SK-N-MC (cell line): ENCODE data around the gene CADPS.

Experiments used
- EZH2 ChIP-seq: fragments of 200-600 bp; sonication (generic); IDR thresholded peaks from one replicate; pipeline ENCODE4 v1.6.1; 2017; ENCODE audit warnings: antibody characterized with exemption
- FOXP2 ChIP-seq: optimal IDR thresholded peaks from 2 replicates; pipeline ENCODE3; 2011; ENCODE audit warnings: mild to moderate bottlenecking, moderate library complexity; ENCODE audit not compliant: insufficient read depth; ENCODE audit errors: extremely low read length, control extremely low read depth
- POLR2AphosphoS5 ChIP-seq: IDR thresholded peaks from 2 replicates; pipeline ENCODE4 v1.6.1; 2012; ENCODE audit warnings: mild to moderate bottlenecking, low read depth, low read length, borderline replicate concordance

GRCh38 chr3:62592408-62592807, 282.8 kb downstream of the CADPS start:
- TF ChIP-seq POLR2AphosphoS5 (no peak), EZH2 (no peak), FOXP2 (no peak)
